ENCODE measurements around the gene LCT. TPM values are rescaled to one million over a fixed set of nuclear protein-coding genes. Genes with fewer than 3 reads are reported as not detected.
"Not testable (repeated sequence)": the region's sequence is repeated elsewhere in the genome, so short reads cannot be mapped to it uniquely, and the experiment has no call there.

The LCT gene
- total RNA-seq (not detected), polyA plus RNA-seq (not detected)
- long read RNA-seq, donor 1: 0 reads
- long read RNA-seq, donor 2: 0 reads
- long read RNA-seq, donor 3: 0 reads

- WGBS, 2 donors: 95% methylated on average over 12 of the region's 12 CpGs
- no peak for DNase-seq
- TF ChIP-seq CTCF (IDR thresholded peaks at IDR 0.05): no peak
- no peak for ATAC-seq
- Histone ChIP-seq H3K4me1 (peaks cover 0 to 29% (median 20%) of the 10 kb centered on the region in 9 donors), H3K27ac (no peak within 1 kb of the TSS), H3K9me3 (no peaks in the 10 kb centered on the region), H3K4me3 (no peak within 1 kb of the TSS), H3K36me3 (no peaks in the 10 kb centered on the region), H3K27me3 (no peaks in the 10 kb centered on the region)
- intact Hi-C loops (cut with DNase I): no loop called here
Measured at GRCh38 chr2:135836596-135837270, at the start of gene LCT. LCT (minus strand) TSS chr2:135837184; CDS start chr2:135837169, 15 bp downstream.

- H3K4me3 ChIP-seq: no peak overlapping the region
- DNase-seq (no peak), ATAC-seq (no peak)
- intact Hi-C loops (cut with DNase I): no loop called here
- H3K4me1 ChIP-seq: peaks cover 0 to 10% (median 0%) of the 10 kb centered on the region in 9 donors
- TF ChIP-seq CTCF (IDR thresholded peaks at IDR 0.05): no peak
- no peaks in the 10 kb centered on the region for H3K36me3 ChIP-seq
- H3K27me3 ChIP-seq: peaks cover 0 to 11% (median 0%) of the 10 kb centered on the region in 7 donors
- H3K9me3 ChIP-seq: no peaks in the 10 kb centered on the region
- 87 to 93% methylated on average over 4 of the region's 4 CpGs for WGBS, 2 donors
- H3K27ac ChIP-seq: no peak overlapping the region
Measured at GRCh38 chr2:135885709-135886108, 48.7 kb upstream of the LCT start.

GRCh38 chr2:135882415-135882814, 45.4 kb upstream of the LCT start:
- H3K27me3 ChIP-seq: peaks cover 0 to 11% (median 0%) of the 10 kb centered on the region in 7 donors
- DNase-seq (no peak), ATAC-seq (no peak)
- WGBS, 2 donors: 67 to 70% methylated on average over 3 of the region's 3 CpGs
- H3K27ac ChIP-seq: no peak overlapping the region
- no peak overlapping the region for H3K4me3 ChIP-seq
- H3K9me3 ChIP-seq: no peaks in the 10 kb centered on the region
- H3K36me3 ChIP-seq: no peaks in the 10 kb centered on the region
- no peaks in the 10 kb centered on the region for H3K4me1 ChIP-seq
- intact Hi-C loops (cut with DNase I): no loop called here
- TF ChIP-seq CTCF (IDR thresholded peaks at IDR 0.05): no peak

GRCh38 chr2:135876770-135877169, 39.8 kb upstream of the LCT start:
- Histone ChIP-seq H3K4me3 (peak overlapping the region; percentile 2 to 95 (median 75)), H3K4me1 (peaks cover 0 to 24% (median 14%) of the 10 kb centered on the region in 9 donors), H3K27ac (peak overlapping the region in 6 of 10 donors; percentile 18 to 90 (median 81)), H3K36me3 (peaks cover 0 to 14% (median 0%) of the 10 kb centered on the region in 9 donors)
- H3K27me3 ChIP-seq; H3K9me3 ChIP-seq; intact Hi-C loops (cut with DNase I); DNase-seq: not testable (repeated sequence)
- 83 to 88% methylated on average over 15 of the region's 15 CpGs for WGBS, 2 donors
- ATAC-seq: peak in 1 of 8 donors; percentile 9

All from heart right ventricle (tissue), 16 donors.